Ishikawa (cell line): Measurements from ENCODE around the gene LONP2.
A peak's percentile ranks its signal among the peaks of the same experiment; 100 is the strongest.

Source experiments
- CEBPB ChIP-seq: IDR thresholded peaks from 2 replicates; pipeline ENCODE4 v1.6.1; 2012
- CREB1 ChIP-seq: IDR thresholded peaks from 2 replicates; pipeline ENCODE4 v1.6.1; 2012; ENCODE audit warnings: low read depth
- EGR1 ChIP-seq: IDR thresholded peaks from 2 replicates; pipeline ENCODE4 v1.6.1; 2012
- EP300 ChIP-seq: IDR thresholded peaks from 2 replicates; pipeline ENCODE4 v1.6.1; 2012; ENCODE audit warnings: borderline replicate concordance
- FOXM1 ChIP-seq: IDR thresholded peaks from 2 replicates; pipeline ENCODE4 v1.6.1; 2012; ENCODE audit warnings: low read depth, borderline replicate concordance
- NFIC ChIP-seq: IDR thresholded peaks from 2 replicates; pipeline ENCODE4 v1.6.1; 2012
- RAD21 ChIP-seq: IDR thresholded peaks from 2 replicates; pipeline ENCODE4 v1.6.1; 2012; ENCODE audit warnings: low read depth
- REST ChIP-seq: IDR thresholded peaks from 2 replicates; pipeline ENCODE4 v1.6.1; 2012; ENCODE audit warnings: low read depth, mild to moderate bottlenecking
- TAF1 ChIP-seq: IDR thresholded peaks from 2 replicates; pipeline ENCODE4 v1.6.1; 2012; ENCODE audit warnings: low read depth, mild to moderate bottlenecking
- TCF12 ChIP-seq: IDR thresholded peaks from 2 replicates; pipeline ENCODE4 v1.6.1; 2012; ENCODE audit warnings: low read depth
- TEAD4 ChIP-seq: IDR thresholded peaks from 2 replicates; pipeline ENCODE4 v1.6.1; 2012
- USF1 ChIP-seq: IDR thresholded peaks from 2 replicates; pipeline ENCODE4 v1.6.1; 2012
- YY1 ChIP-seq: IDR thresholded peaks from 2 replicates; pipeline ENCODE4 v1.6.1; 2012; ENCODE audit warnings: low read depth
- ZBTB7A ChIP-seq: IDR thresholded peaks from 2 replicates; pipeline ENCODE4 v1.6.1; 2012; ENCODE audit warnings: low read depth
- TF ChIP-seq, protein P1 (sequence below): IDR thresholded peaks from 2 replicates; pipeline ENCODE4 v1.6.1; 2012

LONP2 gene

GRCh38 chr16:48294724-48295123 lies 50.6 kb downstream of the LONP2 start:
- TF ChIP-seq USF1 (no peak), NFIC (no peak), ZBTB7A (no peak), TEAD4 (no peak), EGR1 (no peak), CREB1 (no peak), EP300 (no peak), FOXM1 (no peak), REST (no peak), YY1 (no peak)
- TF ChIP-seq, protein P1, sequence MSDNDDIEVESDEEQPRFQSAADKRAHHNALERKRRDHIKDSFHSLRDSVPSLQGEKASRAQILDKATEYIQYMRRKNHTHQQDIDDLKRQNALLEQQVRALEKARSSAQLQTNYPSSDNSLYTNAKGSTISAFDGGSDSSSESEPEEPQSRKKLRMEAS = no peak

DNA sequence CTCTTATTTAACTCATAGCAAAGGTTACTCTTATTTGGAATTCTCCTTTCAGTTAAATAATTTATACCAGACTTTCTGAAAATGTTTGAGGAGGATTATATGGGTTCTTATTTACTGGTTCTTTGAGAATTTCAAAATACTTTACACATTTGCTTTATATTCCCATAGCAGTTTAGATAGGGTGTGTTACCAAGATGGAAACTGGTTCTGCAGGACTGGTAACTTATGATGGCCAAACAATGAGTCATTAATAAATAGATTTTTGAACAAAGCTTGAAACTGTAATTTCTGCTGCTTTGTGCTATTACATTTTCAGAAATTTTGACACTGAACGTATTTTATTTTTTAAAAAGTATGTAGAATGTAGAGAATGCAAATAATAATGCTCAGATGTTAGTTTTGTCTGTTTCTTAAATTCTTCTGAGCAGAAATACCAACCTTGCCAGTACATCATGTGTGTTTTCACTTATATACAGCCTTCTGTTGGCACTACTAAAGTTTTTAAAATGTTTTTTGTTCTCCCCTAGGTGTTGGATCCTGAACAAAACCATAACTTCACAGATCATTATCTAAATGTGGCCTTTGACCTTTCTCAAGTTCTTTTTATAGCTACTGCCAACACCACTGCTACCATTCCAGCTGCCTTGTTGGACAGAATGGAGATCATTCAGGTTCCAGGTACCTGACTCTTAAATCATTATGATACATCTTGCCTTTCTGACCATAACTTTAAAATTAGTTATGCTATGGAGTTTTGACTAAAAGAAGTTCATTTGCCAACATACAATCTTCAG lies 51.6 kb downstream of the LONP2 start:
- TF ChIP-seq FOXM1 (peak; percentile 71; the same call in 1 of the 2 replicates), EP300 (peak; percentile 22; the same call in 1 of the 2 replicates), TAF1 (no peak), YY1 (no peak), NFIC (peak; percentile 75)

DNA sequence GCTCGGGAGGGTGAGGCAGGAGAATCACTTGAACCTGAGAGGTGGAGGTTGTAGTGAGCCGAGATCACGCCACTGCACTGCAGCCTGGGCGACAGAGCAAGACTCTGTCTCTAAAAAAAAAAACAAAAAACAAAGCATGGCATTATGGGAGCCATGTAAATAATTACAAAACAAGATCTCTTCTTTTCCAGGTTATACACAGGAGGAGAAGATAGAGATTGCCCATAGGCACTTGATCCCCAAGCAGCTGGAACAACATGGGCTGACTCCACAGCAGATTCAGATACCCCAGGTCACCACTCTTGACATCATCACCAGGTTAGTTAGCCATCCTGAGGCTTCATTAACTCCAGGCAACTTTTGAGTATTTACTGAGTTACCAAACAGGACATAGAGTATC lies 55.4 kb downstream of the LONP2 start:
- TF ChIP-seq TCF12 (no peak), ZBTB7A (no peak), EP300 (no peak), USF1 (no peak), CREB1 (no peak), TAF1 (no peak), YY1 (no peak), EGR1 (no peak), FOXM1 (no peak), RAD21 (no peak), TEAD4 (no peak), CEBPB (no peak)
- TF ChIP-seq, protein P1 = no peak

GRCh38 chr16:48300391-48300856 lies 56.3 kb downstream of the LONP2 start:
- TF ChIP-seq TAF1 (no peak), EGR1 (no peak), CEBPB (peak; percentile 52; the same call in 1 of the 2 replicates), ZBTB7A (no peak), CREB1 (no peak), REST (no peak), EP300 (no peak)

- TF ChIP-seq NFIC (no peak), YY1 (no peak), REST (no peak), CEBPB (no peak), USF1 (no peak), TEAD4 (no peak), CREB1 (no peak), TAF1 (no peak), FOXM1 (no peak), RAD21 (no peak), TCF12 (no peak), EGR1 (no peak), EP300 (no peak), ZBTB7A (no peak)
- TF ChIP-seq, protein P1 = no peak
Observed at GRCh38 chr16:48308535-48308934, 64.4 kb downstream of the LONP2 start.
